GM23338 (cell line): ENCODE results near the gene DENR.

Source experiments
- CTCF ChIP-seq, 2 experiments: fragments of 200-600 bp in 1 of 2; sonication (generic) in 1 of 2; conservative IDR thresholded peaks; 2 replicates each; pipeline versions ENCODE4 v1.5.1 to v1.6.1; 2016 to 2017; ENCODE audit warnings: antibody characterized with exemption in 2 of 2, low read depth in 2 of 2, mild to moderate bottlenecking in 2 of 2, moderate library complexity in 1 of 2
- EZH2 ChIP-seq: fragments of 200-600 bp; sonication (generic); IDR thresholded peaks from one replicate; pipeline ENCODE4 v1.8.0; 2017; ENCODE audit warnings: antibody characterized with exemption, mild to moderate bottlenecking, low read depth; ENCODE audit not compliant: unreplicated experiment

GRCh38 chr12:122726080-122726558 lies 26.5 kb upstream of the DENR start:
- TF ChIP-seq EZH2: no peak
- TF ChIP-seq CTCF (conservative IDR thresholded peaks at IDR 0.05; ENCODE audit: low read depth in 2 of 2): no peak
